Heart right ventricle (tissue), 16 donors: ENCODE measurements around the gene MOB3B. TPM values are rescaled to one million over a fixed set of nuclear protein-coding genes. Genes with fewer than 3 reads are reported as not detected.
"Not testable (repeated sequence)": the region's sequence is repeated elsewhere in the genome, so short reads cannot be mapped to it uniquely, and the experiment has no call there.

Source experiments
- ATAC-seq, 8 donors: fragments of 200-7000 bp; cut with Tn5 transposase; one replicate each; pipeline ENCODE4 v1.9.1; 2020; ENCODE audit warnings: mild to moderate bottlenecking in 8 of 8, moderate library complexity in 8 of 8, moderate number of reproducible peaks in 1 of 8
- DNase-seq, 2 donors: peaks; one replicate each; pipeline ENCODE4 v3.0.0-alpha.2; 2020
- H3K27ac ChIP-seq, 10 donors: fragments of 200-600 bp; sonication (generic) in 2 of 10; one replicate each; pipeline versions ENCODE4 v1.5.0 to v1.8.0; 2020 to 2022; ENCODE audit warnings: mild to moderate bottlenecking in 3 of 10
- H3K27me3 ChIP-seq, 7 donors: fragments of 200-600 bp; one replicate each; pipeline ENCODE4 v1.8.0; 2021 to 2022; ENCODE audit warnings: mild to moderate bottlenecking in 2 of 7
- H3K36me3 ChIP-seq, 9 donors: fragments of 200-600 bp; sonication (generic) in 1 of 9; one replicate each; pipeline versions ENCODE4 v1.5.0 to v1.8.0; 2020 to 2022; ENCODE audit warnings: mild to moderate bottlenecking in 2 of 9
- H3K4me1 ChIP-seq, 9 donors: fragments of 200-600 bp; sonication (generic) in 1 of 9; one replicate each; pipeline versions ENCODE4 v1.5.0 to v1.8.0; 2020 to 2022; ENCODE audit warnings: mild to moderate bottlenecking in 4 of 9
- H3K4me3 ChIP-seq, 10 donors: fragments of 200-600 bp; sonication (generic) in 2 of 10; one replicate each; pipeline versions ENCODE4 v1.5.0 to v1.8.0; 2020 to 2022; ENCODE audit warnings: mild to moderate bottlenecking in 7 of 10, moderate library complexity in 2 of 10
- H3K9me3 ChIP-seq, 11 donors: fragments of 200-600 bp in 10 of 11; sonication (generic) in 2 of 11; one replicate each; pipeline versions ENCODE4 v1.5.0 to v1.8.0; 2013 to 2022; ENCODE audit warnings: mild to moderate bottlenecking in 2 of 11, control low read depth in 1 of 11, moderate library complexity in 1 of 11
- WGBS, 2 donors: extraction: QIAGEN DNeasy Blood & Tissue Kit; methylation state at CpG; one replicate each; pipeline ENCODE4 v1.1.7; 2013; ENCODE audit warnings: inconsistent platforms in 1 of 2; 5-methylcytosine and 5-hydroxymethylcytosine counted together
- intact Hi-C, 10 donors: fragments of 100-400 bp; cut with DNase I; formaldehyde crosslinking; loops; one replicate each; pipeline versions ENCODE4 v1.11.1 to v1.14.2; 2022
- polyA plus RNA-seq, 2 donors: library from polyadenylated mRNA; stranded (reverse); fragments of 200-250 nt; gene quantifications; one replicate each; pipeline ENCODE4 v1.2.3, GENCODE V29; 2013
- total RNA-seq, 10 donors: library from RNA; stranded (reverse); fragmentation: NEBNext Ultra II Directional in 3 of 10; extraction: Animal tissue kit (Norgen Biotek cat#: 25700) in 3 of 10; gene quantifications; one replicate each; pipeline versions ENCODE4 v1.2.1 to v1.2.4, GENCODE V29; 2021 to 2023
- TF ChIP-seq, protein P1 (sequence below), 9 donors: fragments of 200-600 bp; sonication (generic) in 2 of 9; IDR thresholded peaks; one replicate each; pipeline versions ENCODE4 v1.5.0 to v1.8.0; 2021 to 2022; ENCODE audit warnings: antibody characterized with exemption in 9 of 9, mild to moderate bottlenecking in 5 of 9, moderate library complexity in 1 of 9
- donor health status: Arrhythmogenic right ventricular cardiomyopathy.
- donor health status: ischemic (EF 13 %, LVEDD 7.1; RV severe dilation, severe dysfunction).
- donor health status: healthy with polysubstance abuse.
- donor health status: DM: no; HTN: yes; CAD: no.
- donor health status: DM: no; HTN: no; CAD: no.
- donor health status: ischemic (EF 25% LVEDD 6.9; RV normal size, moderate dysfunction).
- donor health status: ischemic (EF 25% LVEDD 5.7; RV mildly dilated, moderate dysfunction).
- donor health status: healthy.
- donor health status: DM: yes; HTN: yes; CAD: no.
- donor health status: Ischemic cardiomyopathy.
- donor health status: ischemic (EF 35%, LVEDD 5.7; RV mildly dilated, moderate dysfunction).
- donor health status: nonischemic (EF 11% LVEDD 7.7; RV severe dilation, severe dysfunction).
- donor health status: DM: yes; HTN: yes; CAD: no.
- donor health status: PGD.
- donor health status: ischemic (EF 29% LVEDD 5.4; RV normal size, mild dysfunction).
- donor health status: nonischemic (EF 23%, LVEDD 6.1; RV moderate dilation, normal function).

Gene MOB3B
- total and polyA plus RNA-seq, 12 donors = 0.39 to 2.3 (median 1.3) TPM

- 43 to 55% methylated on average over 3 of the region's 3 CpGs for WGBS, 2 donors
- DNase-seq = no peak
- TF ChIP-seq, protein P1, sequence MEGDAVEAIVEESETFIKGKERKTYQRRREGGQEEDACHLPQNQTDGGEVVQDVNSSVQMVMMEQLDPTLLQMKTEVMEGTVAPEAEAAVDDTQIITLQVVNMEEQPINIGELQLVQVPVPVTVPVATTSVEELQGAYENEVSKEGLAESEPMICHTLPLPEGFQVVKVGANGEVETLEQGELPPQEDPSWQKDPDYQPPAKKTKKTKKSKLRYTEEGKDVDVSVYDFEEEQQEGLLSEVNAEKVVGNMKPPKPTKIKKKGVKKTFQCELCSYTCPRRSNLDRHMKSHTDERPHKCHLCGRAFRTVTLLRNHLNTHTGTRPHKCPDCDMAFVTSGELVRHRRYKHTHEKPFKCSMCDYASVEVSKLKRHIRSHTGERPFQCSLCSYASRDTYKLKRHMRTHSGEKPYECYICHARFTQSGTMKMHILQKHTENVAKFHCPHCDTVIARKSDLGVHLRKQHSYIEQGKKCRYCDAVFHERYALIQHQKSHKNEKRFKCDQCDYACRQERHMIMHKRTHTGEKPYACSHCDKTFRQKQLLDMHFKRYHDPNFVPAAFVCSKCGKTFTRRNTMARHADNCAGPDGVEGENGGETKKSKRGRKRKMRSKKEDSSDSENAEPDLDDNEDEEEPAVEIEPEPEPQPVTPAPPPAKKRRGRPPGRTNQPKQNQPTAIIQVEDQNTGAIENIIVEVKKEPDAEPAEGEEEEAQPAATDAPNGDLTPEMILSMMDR (IDR thresholded peaks at IDR 0.05) = no peak
- peak in 2 of 8 donors; percentile 25 to 52 for ATAC-seq
- Histone ChIP-seq H3K4me3 (no peak overlapping the region), H3K4me1 (peaks cover 0 to 20% (median 6%) of the 10 kb centered on the region in 9 donors), H3K9me3 (no peaks in the 10 kb centered on the region), H3K27ac (peak overlapping the region in 1 of 10 donors; percentile 43), H3K27me3 (no peaks in the 10 kb centered on the region), H3K36me3 (peaks cover 0 to 13% (median 0%) of the 10 kb centered on the region in 9 donors)
- intact Hi-C loops = no loop called here
Observed at GRCh38 chr9:27451207-27451797, 78.3 kb downstream of the MOB3B start.

GRCh38 chr9:27450752-27451151 lies 78.9 kb downstream of the MOB3B start:
- H3K9me3 ChIP-seq = no peaks in the 10 kb centered on the region
- H3K36me3 ChIP-seq = peaks cover 0 to 13% (median 0%) of the 10 kb centered on the region in 9 donors
- no peak overlapping the region for H3K4me3 ChIP-seq
- TF ChIP-seq, protein P1 (IDR thresholded peaks at IDR 0.05) = no peak
- peaks cover 0 to 20% (median 6%) of the 10 kb centered on the region in 9 donors for H3K4me1 ChIP-seq
- H3K27me3 ChIP-seq = no peaks in the 10 kb centered on the region
- DNase-seq (no peak), ATAC-seq (no peak)
- H3K27ac ChIP-seq = peak overlapping the region in 1 of 10 donors; percentile 34
- intact Hi-C loops = no loop called here

DNA sequence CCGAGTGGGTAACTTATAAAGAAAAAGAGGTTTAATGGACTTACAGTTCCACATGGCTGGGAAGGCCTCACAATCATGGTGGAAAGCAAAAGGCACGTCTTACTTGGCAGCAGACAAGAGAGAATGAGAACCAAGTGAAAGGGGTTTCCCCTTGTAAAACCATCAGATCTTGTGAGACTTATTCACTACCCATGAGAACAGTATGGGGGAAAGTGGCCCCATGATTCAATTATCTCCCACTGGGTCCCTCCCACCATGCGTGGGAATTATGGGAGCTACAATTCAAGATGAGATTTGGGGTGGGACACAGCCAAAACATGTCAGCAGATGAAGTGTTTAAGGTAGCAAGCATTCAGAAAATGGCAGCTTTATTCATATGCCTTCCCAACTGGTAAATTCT lies 81.3 kb downstream of the MOB3B start:
- 91 to 92% methylated on average over 3 of the region's 3 CpGs for WGBS, 2 donors
- ATAC-seq, H3K27me3 ChIP-seq, H3K27ac ChIP-seq, intact Hi-C loops, DNase-seq, H3K9me3 ChIP-seq, H3K4me3 ChIP-seq, H3K36me3 ChIP-seq: not testable (repeated sequence)
- H3K4me1 ChIP-seq = peaks cover 0 to 20% (median 6%) of the 10 kb centered on the region in 9 donors

DNA sequence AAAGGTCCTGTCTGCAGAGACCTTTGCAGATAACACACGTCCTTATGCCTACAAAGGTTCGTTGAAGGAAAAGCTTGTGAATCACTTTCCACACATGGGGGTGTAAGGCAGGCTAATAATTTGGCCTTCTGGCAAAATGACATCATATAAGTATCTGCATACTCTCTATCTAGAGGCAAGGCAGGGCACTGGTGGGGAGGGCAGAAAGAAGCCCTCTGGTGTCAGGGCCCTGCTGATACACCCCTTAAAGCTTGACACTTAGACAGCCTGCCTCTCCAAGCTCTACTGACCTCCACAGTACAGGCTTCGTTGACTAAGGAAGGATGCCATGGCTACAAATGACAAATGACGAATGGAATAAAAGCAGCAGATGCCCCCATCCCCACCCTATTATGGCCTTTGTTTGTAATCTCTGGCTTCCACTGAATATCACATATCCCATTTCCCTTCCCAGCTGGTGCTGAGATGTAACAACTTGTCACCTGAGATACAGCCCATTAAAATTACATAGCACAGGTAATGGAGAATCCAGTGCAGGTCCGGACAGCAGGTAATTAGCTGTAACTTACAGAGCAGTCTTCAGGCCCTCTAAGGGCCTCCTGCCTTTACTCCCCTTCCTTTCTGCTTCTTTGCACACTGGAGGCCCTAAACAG lies 82.5 kb downstream of the MOB3B start:
- Histone ChIP-seq H3K4me3 (no peak overlapping the region), H3K9me3 (no peaks in the 10 kb centered on the region), H3K36me3 (no peaks in the 10 kb centered on the region), H3K27ac (no peak overlapping the region), H3K4me1 (peaks cover 0 to 20% (median 6%) of the 10 kb centered on the region in 9 donors), H3K27me3 (no peaks in the 10 kb centered on the region)
- DNase-seq (no peak), ATAC-seq (no peak)
- 71 to 77% methylated on average over 5 of the region's 5 CpGs for WGBS, 2 donors
- intact Hi-C loops = no loop called here
- TF ChIP-seq, protein P1 (IDR thresholded peaks at IDR 0.05) = no peak

DNA sequence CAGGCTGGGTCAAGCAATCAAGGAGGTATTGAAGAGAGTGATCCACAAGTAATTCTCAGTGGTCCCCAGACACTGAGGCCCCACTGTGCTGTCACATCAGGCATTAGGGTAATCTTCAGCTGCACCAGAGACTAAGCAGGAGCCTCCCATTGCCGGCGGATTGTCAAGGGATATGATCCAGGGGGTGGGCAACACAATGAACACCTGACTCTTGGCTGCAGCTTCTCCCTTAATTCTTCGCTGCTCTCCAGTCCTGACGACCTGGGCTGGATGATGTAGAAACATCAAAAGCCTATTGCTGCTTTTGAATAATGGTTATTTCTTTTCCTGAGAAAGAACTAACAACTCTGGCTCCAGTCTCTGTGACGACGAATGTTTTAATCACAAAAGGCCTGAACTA lies 83.9 kb downstream of the MOB3B start:
- no peak overlapping the region for H3K27ac ChIP-seq
- H3K36me3 ChIP-seq = no peaks in the 10 kb centered on the region
- no peaks in the 10 kb centered on the region for H3K9me3 ChIP-seq
- intact Hi-C loops = no loop called here
- DNase-seq (no peak), ATAC-seq (no peak)
- WGBS, 2 donors = 74 to 82% methylated on average over 6 of the region's 6 CpGs
- H3K4me1 ChIP-seq = peaks cover 0 to 6% (median 0%) of the 10 kb centered on the region in 9 donors
- H3K4me3 ChIP-seq = no peak overlapping the region
- TF ChIP-seq, protein P1 (IDR thresholded peaks at IDR 0.05) = no peak
- H3K27me3 ChIP-seq = no peaks in the 10 kb centered on the region
